T-helper 2 cell treated with Interferon-gamma antibody and Interleukin-4, amounts not matched to agents 5 μg/mL and 100 μg/mL, for 36 hours (primary cell): ENCODE results near the gene TPPP.

ENCODE experiments used
- DNase-seq: peaks from one replicate; pipeline ENCODE4 v3.0.0; 2021; ENCODE audit warnings: low spot score
- H3K27ac Mint-ChIP-seq: one replicate; pipeline ENCODE4 v1.8.0; 2021; ENCODE audit warnings: mild to moderate bottlenecking, mixed read lengths
- H3K27me3 Mint-ChIP-seq: one replicate; pipeline ENCODE4 v1.8.0; 2021; ENCODE audit warnings: low read depth, mixed read lengths
- H3K36me3 Mint-ChIP-seq: one replicate; pipeline ENCODE4 v1.8.0; 2021; ENCODE audit warnings: low read depth, mixed read lengths
- H3K4me1 Mint-ChIP-seq: one replicate; pipeline ENCODE4 v1.8.0; 2021; ENCODE audit warnings: low read depth, mixed read lengths
- H3K4me3 Mint-ChIP-seq: one replicate; pipeline ENCODE4 v1.8.0; 2022; ENCODE audit warnings: mild to moderate bottlenecking, moderate library complexity, mixed read lengths
- H3K9me3 Mint-ChIP-seq: one replicate; pipeline ENCODE4 v1.8.0; 2021; ENCODE audit warnings: mixed read lengths

TPPP gene

DNA sequence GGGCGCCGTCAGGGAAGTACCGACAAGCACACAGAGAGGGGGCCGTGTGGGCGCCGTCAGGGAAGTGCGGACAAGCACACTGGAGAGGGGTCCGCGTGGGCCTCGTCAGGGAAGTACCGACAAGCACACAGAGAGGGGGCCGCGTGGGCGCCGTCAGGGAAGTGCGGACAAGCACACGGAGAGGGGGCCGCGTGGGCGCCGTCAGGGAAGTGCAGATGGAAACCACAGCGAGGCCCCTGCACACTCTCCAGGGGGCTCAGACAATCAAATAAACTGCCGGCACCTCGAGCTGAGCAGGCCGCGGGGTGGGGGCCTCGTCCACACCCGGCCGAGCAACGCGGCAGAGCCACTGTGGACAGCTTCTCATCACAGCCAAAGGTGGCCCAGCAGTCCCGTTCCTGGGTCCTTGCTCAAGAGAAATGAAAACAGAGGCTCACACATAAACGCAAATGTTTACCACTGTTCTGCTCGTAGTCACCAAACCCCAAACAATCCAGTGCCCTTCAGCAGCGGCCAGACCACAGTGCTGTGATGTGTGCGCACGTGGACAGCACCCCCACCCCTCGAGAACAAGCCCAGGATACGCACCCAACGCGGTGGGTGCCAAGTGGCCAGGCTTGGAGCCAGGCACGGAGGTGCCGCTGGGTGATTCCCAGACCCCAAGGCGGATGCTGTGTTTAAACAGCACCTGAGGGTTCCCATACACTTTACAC is 24.7 kb downstream of the TPPP start:
- Mint-ChIP-seq H3K4me3 (no peak overlapping the region), H3K4me1 (peaks cover 2% of the 10 kb centered on the region), H3K9me3 (no peaks in the 10 kb centered on the region), H3K27ac (no peak overlapping the region), H3K36me3 (peaks cover 8% of the 10 kb centered on the region), H3K27me3 (no peaks in the 10 kb centered on the region)
- no peak for DNase-seq

DNA sequence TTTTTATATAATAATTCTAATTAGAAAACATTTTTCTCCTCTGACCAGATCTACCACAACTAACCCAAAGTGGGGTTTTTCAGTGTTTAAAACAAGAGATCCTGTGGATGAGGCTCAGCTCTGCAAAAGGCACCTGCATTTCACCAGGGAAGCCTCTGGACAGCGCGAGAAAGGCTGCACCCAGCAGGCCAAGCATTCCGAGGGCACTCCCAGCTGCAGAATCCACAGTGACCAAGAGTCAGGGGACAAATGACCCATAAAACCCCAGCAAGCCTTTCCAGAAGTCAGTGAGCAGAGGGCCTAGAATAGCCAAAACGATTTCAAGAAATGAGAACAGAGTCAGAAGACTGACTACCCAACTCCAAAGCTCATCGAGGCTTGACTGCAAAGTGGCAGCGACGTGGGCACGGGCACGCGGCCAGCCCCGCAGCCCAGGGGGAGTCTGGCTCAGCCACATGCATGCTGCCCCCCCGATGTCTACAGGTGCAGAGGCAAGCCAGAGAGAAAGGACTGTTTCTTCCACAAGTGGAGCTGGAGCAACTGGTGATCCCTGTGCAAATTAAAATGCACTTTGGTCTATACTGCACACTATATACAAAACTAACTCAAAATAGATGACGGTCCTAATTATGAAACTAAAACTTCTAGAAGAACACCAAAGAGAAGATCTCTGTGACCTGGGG is 26.2 kb downstream of the TPPP start:
- H3K36me3 Mint-ChIP-seq, result peaks cover 8% of the 10 kb centered on the region
- no peaks in the 10 kb centered on the region for H3K27me3 Mint-ChIP-seq
- no peak overlapping the region for H3K27ac Mint-ChIP-seq
- DNase-seq, result no peak
- H3K4me3 Mint-ChIP-seq, result no peak overlapping the region
- H3K9me3 Mint-ChIP-seq, result no peaks in the 10 kb centered on the region
- H3K4me1 Mint-ChIP-seq, result no peaks in the 10 kb centered on the region

DNA sequence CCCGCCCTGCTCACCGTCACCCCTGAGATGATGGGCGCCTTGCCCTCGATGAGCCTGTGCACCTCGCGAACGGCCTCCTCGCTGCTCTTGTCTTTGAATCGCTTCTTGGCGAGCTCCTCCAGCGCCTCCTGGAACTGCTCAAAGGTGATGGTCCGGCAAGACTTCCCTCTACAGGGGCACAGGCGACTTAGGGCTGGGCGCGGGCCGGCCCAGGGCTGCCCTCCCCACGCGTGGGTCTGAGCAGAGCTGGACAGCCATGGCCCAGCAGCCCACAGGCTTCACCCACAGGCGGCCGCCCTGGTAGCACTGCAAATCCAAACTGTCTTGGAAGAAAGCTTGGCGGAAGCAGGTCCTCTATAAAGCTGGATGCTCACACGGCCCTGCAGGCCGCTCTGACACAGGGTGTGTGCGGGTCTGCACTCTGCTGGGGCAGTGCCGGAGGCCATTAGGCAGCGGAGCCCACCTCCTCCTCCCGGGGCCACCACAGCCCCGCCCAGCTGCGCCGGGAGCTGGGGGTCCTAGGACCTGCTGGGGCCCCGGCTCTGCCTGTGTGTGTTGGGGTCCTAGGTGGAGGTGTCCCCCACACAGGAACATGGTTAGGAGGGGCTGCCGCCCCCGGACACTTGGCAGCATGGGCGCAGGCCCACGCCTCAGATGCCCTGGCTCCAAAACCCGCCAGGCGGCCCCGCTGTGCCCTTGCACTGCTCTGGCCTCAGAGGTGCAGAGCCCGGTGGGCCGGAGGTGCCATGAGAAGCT is 27.0 kb downstream of the TPPP start:
- H3K27me3 Mint-ChIP-seq, result no peaks in the 10 kb centered on the region
- peaks cover 11% of the 10 kb centered on the region for H3K36me3 Mint-ChIP-seq
- H3K4me3 Mint-ChIP-seq, result no peak overlapping the region
- no peaks in the 10 kb centered on the region for H3K9me3 Mint-ChIP-seq
- no peak for DNase-seq
- no peak overlapping the region for H3K27ac Mint-ChIP-seq
- no peaks in the 10 kb centered on the region for H3K4me1 Mint-ChIP-seq

DNA sequence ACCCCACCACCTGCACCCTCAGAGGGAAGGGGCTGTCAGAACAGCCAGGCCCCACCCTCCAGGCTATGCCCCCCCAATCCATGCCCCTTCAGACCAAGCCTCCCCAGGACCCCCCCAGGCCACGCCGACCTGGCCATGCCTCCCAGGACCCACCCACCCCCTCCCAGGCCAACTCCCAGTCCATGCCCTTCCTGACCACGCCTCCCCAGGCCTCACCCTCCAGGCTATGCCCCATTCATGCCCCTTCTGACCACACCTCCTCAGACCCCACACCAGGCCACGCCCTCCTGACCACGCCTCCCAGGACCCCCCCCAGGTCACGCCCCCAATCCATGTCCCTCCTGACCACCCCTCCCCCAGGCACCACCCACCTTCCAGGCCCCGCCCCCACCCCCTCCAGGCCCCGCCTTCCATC is 27.6 kb downstream of the TPPP start:
- Mint-ChIP-seq H3K27me3 (no peaks in the 10 kb centered on the region), H3K27ac (no peak overlapping the region), H3K36me3 (peaks cover 14% of the 10 kb centered on the region), H3K4me1 (no peaks in the 10 kb centered on the region), H3K9me3 (no peaks in the 10 kb centered on the region), H3K4me3 (no peak overlapping the region)
- no peak for DNase-seq

DNA sequence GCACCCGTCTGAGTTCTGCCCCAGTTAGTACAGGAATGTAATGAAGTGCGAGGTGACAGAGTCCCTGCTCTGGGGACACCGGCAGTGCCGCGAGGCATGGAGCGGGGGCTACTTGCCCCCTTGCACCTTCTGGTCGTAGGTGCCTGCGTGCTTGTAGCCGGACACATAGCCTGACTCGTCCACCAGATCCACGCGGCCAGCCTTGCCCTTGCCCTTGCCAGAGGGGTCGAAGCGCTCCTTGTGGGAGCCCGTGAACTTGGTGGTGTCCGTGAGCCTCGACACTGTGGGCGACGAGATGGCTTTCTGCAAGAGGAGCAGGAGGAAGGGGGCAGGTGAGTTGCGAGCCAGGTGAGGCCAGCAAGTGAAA is 28.2 kb downstream of the TPPP start:
- Mint-ChIP-seq H3K4me1 (peaks cover 2% of the 10 kb centered on the region), H3K36me3 (peaks cover 19% of the 10 kb centered on the region), H3K9me3 (no peaks in the 10 kb centered on the region), H3K27me3 (no peaks in the 10 kb centered on the region), H3K4me3 (no peak overlapping the region), H3K27ac (no peak overlapping the region)
- DNase-seq, result no peak

DNA sequence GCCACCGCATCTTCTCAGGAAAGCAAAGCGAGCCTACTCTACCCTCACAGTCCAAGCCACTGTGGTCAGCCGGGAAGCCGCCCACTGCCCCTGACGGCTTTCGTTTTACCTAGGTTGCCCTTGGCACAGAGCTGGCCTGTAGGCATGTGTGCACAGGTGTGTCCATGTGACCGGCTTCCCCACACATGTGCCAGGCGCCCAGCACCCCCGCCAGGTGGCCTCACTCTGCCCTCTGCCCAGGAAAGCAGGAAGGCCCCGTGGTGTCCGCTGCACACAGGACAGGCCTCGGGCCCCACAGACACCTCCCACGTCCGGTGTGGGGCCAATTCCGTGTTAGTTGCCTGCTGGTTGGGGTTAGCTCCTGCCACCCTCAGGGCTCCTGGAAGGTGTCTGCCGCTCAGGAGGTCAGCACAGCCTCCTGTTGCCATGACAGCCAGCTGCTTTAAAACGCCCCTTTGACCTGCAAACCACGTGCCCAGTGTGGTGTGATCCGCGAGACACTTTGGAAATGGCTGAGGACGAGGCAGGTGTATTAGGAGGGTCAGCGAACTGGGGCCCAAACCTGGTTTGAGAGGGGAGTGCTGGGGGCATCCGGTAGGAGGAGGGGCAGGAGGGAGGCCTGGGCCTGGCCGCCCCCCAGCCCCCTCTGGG is 28.7 kb downstream of the TPPP start:
- Mint-ChIP-seq H3K9me3 (no peaks in the 10 kb centered on the region), H3K27ac (no peak overlapping the region), H3K4me3 (no peak overlapping the region), H3K4me1 (peaks cover 2% of the 10 kb centered on the region), H3K27me3 (no peaks in the 10 kb centered on the region), H3K36me3 (peaks cover 22% of the 10 kb centered on the region)
- DNase-seq, result no peak

DNA sequence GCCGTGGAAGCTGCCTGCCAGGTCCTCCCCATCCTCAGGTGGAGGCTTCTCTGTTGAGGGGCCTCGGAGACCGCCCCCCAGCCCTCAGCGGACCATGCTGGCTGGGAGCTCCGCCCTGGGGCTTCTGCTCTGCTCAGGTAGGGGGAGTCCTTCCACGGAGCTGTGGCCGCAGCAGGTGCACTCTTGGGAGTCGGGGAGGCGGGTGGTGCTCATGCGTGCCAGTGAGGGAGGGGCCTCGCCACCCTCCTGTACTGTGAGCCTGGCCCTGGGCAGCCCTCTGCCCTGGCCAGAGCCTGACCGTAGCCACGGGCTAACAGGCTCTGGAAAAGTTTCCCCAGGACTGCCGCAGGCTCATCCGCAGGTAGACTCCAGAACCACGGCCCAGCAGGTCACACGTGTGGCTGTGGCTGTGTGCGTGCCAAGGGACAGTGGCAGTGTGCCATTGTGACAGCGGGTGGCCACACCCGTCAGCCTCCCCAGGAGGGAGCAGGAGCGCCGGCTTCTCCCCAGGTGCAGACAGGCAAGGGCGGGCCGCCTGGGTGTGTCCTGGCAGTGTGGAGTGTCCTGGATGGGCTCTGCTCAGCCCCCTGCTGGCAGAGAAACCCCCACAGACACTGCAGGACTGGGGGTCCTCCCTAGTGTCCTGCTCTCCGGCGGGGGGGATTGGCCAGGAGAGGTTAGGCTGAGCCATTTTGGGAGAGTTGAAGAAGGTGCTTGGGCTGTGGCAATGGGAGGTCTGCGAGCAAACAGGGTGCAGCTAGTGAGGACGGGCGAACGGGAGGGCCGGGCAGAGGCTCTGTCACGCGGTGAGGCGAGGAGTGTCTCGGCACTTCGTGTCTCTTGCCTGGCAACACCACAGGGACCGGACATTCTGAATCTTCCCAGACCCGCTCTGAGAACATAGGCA is 29.5 kb downstream of the TPPP start:
- DNase-seq, result no peak
- no peak overlapping the region for H3K4me3 Mint-ChIP-seq
- peaks cover 27% of the 10 kb centered on the region for H3K36me3 Mint-ChIP-seq
- H3K4me1 Mint-ChIP-seq, result peaks cover 2% of the 10 kb centered on the region
- no peak overlapping the region for H3K27ac Mint-ChIP-seq
- no peaks in the 10 kb centered on the region for H3K27me3 Mint-ChIP-seq
- no peaks in the 10 kb centered on the region for H3K9me3 Mint-ChIP-seq

DNA sequence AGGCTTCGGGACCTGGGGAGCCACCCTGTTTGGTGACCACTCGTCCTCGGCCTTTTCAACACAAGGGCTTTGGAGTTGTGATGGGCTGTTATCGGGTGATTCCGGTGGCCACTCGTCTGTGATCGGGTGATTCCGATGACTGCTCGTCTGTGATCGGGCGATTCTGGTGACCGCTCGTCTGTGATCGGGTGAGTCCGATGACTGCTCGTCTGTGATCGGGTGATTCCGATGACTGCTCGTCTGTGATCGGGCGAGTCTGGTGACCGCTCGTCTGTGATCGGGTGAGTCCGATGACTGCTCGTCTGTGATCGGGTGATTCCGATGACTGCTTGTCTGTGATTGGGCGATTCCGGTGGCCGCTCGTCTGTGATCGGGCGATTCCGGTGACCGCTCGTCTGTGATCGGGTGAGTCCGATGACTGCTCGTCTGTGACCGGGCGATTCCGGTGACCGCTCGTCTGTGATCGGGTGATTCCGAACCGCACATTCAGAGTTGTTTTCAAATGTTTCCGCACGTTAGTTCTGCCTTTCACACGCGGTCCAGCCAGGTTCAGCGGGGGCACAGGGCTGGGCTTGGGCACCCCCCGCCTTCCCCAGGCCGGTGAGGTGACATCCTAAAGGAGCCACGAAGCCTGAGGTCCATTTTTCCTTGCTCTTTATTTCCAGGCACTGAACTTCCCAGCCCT is 30.3 kb downstream of the TPPP start:
- Mint-ChIP-seq H3K4me3 (no peak overlapping the region), H3K36me3 (peaks cover 32% of the 10 kb centered on the region)

DNA sequence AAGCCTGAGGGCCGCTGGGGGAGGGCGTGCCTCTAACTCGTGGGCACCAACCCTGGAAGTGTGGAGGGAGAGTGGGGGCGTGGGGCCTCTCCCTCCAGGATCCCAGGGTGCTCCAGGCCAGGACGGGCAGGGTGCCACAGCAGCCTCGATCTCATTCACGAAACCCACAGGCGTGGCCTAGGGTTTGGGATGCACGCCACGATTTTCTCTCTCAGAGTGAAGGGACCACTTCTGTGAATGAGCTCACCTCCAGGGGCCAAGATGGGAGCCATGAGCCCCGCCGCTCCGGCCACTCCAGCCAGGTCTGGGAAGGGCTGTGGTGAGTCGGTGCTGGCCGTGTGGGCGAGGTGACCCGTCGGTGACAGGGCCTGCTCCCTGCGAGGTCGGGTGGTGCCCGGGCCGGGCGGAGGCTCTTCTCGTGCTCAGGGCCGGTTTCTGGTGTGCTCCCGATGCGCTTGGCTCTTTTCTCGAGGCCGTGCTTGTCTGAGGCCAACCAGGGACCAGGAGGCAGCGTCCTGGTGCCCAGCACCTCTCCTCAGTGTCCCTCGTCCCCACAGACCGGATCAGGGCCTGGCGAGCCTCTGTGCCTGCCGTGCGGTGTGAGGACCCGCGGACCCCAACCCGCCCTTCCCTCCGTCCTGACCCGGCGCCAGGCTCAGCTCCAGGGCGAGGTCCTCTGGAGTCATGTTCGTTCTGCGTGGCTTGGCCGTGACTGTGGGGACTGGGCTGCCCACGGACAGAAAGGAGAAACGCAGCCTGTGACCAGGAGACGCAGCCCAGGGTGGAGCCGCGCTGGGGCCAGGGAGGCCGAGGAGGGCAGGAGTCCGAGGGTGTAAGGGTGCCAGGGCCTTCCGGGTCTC is 31.0 kb downstream of the TPPP start:
- Mint-ChIP-seq H3K4me3 (no peak overlapping the region), H3K27ac (no peak overlapping the region), H3K4me1 (peaks cover 2% of the 10 kb centered on the region), H3K36me3 (peaks cover 32% of the 10 kb centered on the region), H3K9me3 (no peaks in the 10 kb centered on the region), H3K27me3 (no peaks in the 10 kb centered on the region)
- no peak for DNase-seq

More for the DNA sequence above, 30.3 kb downstream of the TPPP start:
- Mint-ChIP-seq H3K9me3 (no peaks in the 10 kb centered on the region), H3K4me1 (peaks cover 2% of the 10 kb centered on the region), H3K27me3 (no peaks in the 10 kb centered on the region), H3K27ac (no peak overlapping the region)
- DNase-seq, result no peak

DNA sequence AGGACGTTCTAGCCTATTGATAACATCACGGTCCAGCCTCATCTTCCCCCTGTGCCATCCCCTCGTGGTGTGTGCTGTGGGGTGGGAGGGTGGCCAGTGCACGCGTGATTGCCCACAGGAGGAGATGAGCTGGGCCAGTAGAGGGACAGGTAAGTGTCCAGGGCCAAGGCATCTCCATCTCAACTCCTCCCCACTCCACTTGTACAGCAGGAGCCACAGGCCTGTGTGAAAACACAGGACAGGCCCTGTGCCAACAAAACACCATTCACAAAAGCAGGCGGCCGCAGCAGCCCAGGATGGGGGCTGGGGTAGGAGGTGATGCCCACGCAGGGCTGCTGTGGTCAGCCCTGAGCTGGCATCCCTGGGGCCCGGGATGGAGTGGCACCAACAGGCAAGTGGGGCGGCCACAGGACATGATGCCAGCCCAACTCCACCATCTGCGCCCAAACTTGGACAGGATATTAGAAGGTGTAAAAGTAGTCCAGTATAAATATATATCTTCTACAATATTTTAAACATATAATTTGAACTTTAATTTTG is 32.6 kb downstream of the TPPP start:
- no peak overlapping the region for H3K4me3 Mint-ChIP-seq
- peaks cover 35% of the 10 kb centered on the region for H3K36me3 Mint-ChIP-seq
- H3K9me3 Mint-ChIP-seq, result no peaks in the 10 kb centered on the region
- no peak for DNase-seq
- no peak overlapping the region for H3K27ac Mint-ChIP-seq
- no peaks in the 10 kb centered on the region for H3K27me3 Mint-ChIP-seq
- peaks cover 2% of the 10 kb centered on the region for H3K4me1 Mint-ChIP-seq

DNA sequence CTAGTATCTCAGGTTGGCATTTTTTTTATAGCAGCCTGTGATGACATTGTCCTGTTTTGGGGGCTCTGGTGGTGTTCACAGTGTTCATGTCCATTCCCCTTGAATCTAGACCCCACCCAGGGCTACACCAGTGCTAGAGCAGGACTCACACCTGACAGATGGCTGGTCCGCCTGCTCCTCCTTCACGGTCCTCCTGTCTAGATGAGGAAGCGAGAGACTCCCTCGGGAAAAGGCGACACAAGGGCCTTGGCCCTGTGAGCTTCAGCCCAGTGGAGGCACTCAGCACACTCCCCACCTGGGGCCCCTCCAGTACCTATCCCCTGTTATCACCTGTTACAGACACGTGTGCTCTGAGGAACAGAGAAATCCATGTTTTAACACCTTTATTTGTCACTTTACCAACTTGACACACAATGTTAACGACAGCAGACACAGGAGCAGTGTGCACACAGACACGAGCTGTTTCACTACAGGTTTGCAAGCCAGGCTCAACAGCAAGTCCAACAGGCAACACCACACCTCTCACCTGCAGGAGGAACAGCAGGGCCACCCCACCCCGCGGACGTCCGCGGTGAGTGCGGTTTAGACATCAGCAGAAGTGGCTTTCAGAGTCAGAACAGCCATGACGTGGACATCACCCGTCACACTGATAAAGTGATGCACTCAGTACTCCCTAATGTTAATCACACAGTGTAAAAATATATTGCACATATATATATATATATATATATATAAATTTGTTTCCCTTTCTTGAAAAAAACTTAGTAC is 33.5 kb downstream of the TPPP start:
- Mint-ChIP-seq H3K9me3 (no peaks in the 10 kb centered on the region), H3K4me3 (no peak overlapping the region), H3K4me1 (peaks cover 2% of the 10 kb centered on the region), H3K27me3 (no peaks in the 10 kb centered on the region), H3K36me3 (peaks cover 36% of the 10 kb centered on the region), H3K27ac (no peak overlapping the region)
- DNase-seq, result no peak
